ENCODE results near the gene PLCZ1.
"Not testable (repeated sequence)": the region's sequence is repeated elsewhere in the genome, so short reads cannot be mapped to it uniquely, and the experiment has no call there.

PLCZ1 gene

GRCh38 chr12:18696971-18697602, 40.7 kb downstream of the PLCZ1 start:
- no peak for DNase-seq

- DNase-seq: not testable (repeated sequence)
Measured at GRCh38 chr12:18693986-18694385, 43.8 kb downstream of the PLCZ1 start.

- DNase-seq: no peak
Measured at GRCh38 chr12:18690653-18691052, 47.2 kb downstream of the PLCZ1 start.

- no peak for DNase-seq
Measured at GRCh38 chr12:18689771-18690170, 48.0 kb downstream of the PLCZ1 start.

GRCh38 chr12:18684430-18684829, 53.4 kb downstream of the PLCZ1 start:
- no peak for DNase-seq

GRCh38 chr12:18683327-18684013, 54.3 kb downstream of the PLCZ1 start:
- no peak for DNase-seq

GRCh38 chr12:18681818-18682217, 56.0 kb downstream of the PLCZ1 start:
- DNase-seq: no peak

GRCh38 chr12:18676996-18677588, 60.7 kb downstream of the PLCZ1 start:
- DNase-seq: no peak

- no peak for DNase-seq
Measured at GRCh38 chr12:18676141-18676540, 61.7 kb downstream of the PLCZ1 start.

GRCh38 chr12:18658829-18659228, 79.0 kb downstream of the PLCZ1 start:
- no peak for DNase-seq

- no peak for DNase-seq
Measured at GRCh38 chr12:18658179-18658578, 79.6 kb downstream of the PLCZ1 start.

- DNase-seq: no peak
Measured at GRCh38 chr12:18655351-18655750, 82.5 kb downstream of the PLCZ1 start.

- no peak for DNase-seq
Measured at GRCh38 chr12:18653465-18653864, 84.3 kb downstream of the PLCZ1 start.

- DNase-seq: no peak
Measured at GRCh38 chr12:18652596-18652995, 85.2 kb downstream of the PLCZ1 start.

- DNase-seq: no peak
Measured at GRCh38 chr12:18651525-18651924, 86.3 kb downstream of the PLCZ1 start.

- DNase-seq: no peak
Measured at GRCh38 chr12:18646286-18646890, 91.4 kb downstream of the PLCZ1 start.

GRCh38 chr12:18644564-18644963, 93.2 kb downstream of the PLCZ1 start:
- DNase-seq: no peak

GRCh38 chr12:18643681-18644080, 94.1 kb downstream of the PLCZ1 start:
- DNase-seq: no peak

GRCh38 chr12:18640321-18640955, 97.4 kb downstream of the PLCZ1 start:
- DNase-seq: no peak

GRCh38 chr12:18634382-18634781, 103.4 kb downstream of the PLCZ1 start:
- no peak for DNase-seq
